A673 (cell line): Measurements from ENCODE around the gene PRPSAP2. TPM values are rescaled to one million over a fixed set of nuclear protein-coding genes. Genes with fewer than 3 reads are reported as not detected.

Source experiments
- BruUV-seq: library from RNA; stranded (reverse); fragments of 400-500 nt; replicated peaks from 2 replicates; lab custom pipeline; 2021; lab: Mats Ljungman, UMichigan
- CTCF ChIA-PET: fragments of 300-600 bp; sonication (Branson Sonifier 250); formaldehyde crosslinking; loops from one replicate; lab custom pipeline; 2022; ENCODE audit warnings: antibody characterized with exemption; lab: Charles Lee
- POLR2A ChIA-PET: fragments of 300-600 bp; sonication (Branson Sonifier 250); formaldehyde crosslinking; loops from one replicate; lab custom pipeline; 2022; ENCODE audit warnings: antibody characterized with exemption; ENCODE audit not compliant: low non-redundant PET; lab: Charles Lee
- DNase-seq: peaks from one replicate; pipeline ENCODE4 v3.0.0-alpha.2; 2015; ENCODE audit warnings: low spot score
- H3K27ac ChIP-seq: fragments of 200-600 bp; sonication (generic); 2 replicates; pipeline ENCODE4 v1.5.1; 2016; ENCODE audit warnings: mixed run types, low read depth, mild to moderate bottlenecking, mixed read lengths, antibody characterized with exemption, low read length; ENCODE audit not compliant: poor library complexity, severe bottlenecking
- H3K27me3 ChIP-seq: fragments of 200-600 bp; sonication (generic); replicated peaks from 2 replicates; pipeline ENCODE4 v1.6.1; 2017; ENCODE audit warnings: mixed run types, low read depth, mild to moderate bottlenecking, mixed read lengths, antibody characterized with exemption, low read length; ENCODE audit not compliant: insufficient read depth, poor library complexity
- H3K36me3 ChIP-seq: fragments of 200-600 bp; sonication (generic); 2 replicates; pipeline ENCODE4 v1.6.1; 2016; ENCODE audit warnings: mixed run types, mild to moderate bottlenecking, mixed read lengths, antibody characterized with exemption, low read length; ENCODE audit not compliant: insufficient read depth, poor library complexity, severe bottlenecking
- H3K4me1 ChIP-seq: fragments of 200-600 bp; sonication (generic); 2 replicates; pipeline ENCODE4 v1.6.1; 2017; ENCODE audit warnings: mixed run types, mild to moderate bottlenecking, mixed read lengths, antibody characterized with exemption, low read length; ENCODE audit not compliant: insufficient read depth, poor library complexity, severe bottlenecking
- H3K4me3 ChIP-seq: fragments of 200-600 bp; sonication (generic); 2 replicates; pipeline ENCODE4 v1.5.1; 2016; ENCODE audit warnings: low read depth, mixed run types, mild to moderate bottlenecking, mixed read lengths, low read length; ENCODE audit not compliant: poor library complexity, severe bottlenecking
- H3K9me3 ChIP-seq: fragments of 200-600 bp; sonication (generic); 2 replicates; pipeline ENCODE4 v1.6.1; 2016; ENCODE audit warnings: mixed run types, low read depth, mild to moderate bottlenecking, mixed read lengths, antibody characterized with exemption, low read length; ENCODE audit not compliant: poor library complexity, severe bottlenecking
- EZH2 ChIP-seq: fragments of 200-600 bp; sonication (generic); IDR thresholded peaks from 2 replicates; pipeline ENCODE4 v1.6.1; 2017; ENCODE audit warnings: borderline replicate concordance, low read depth, mild to moderate bottlenecking, mixed read lengths, antibody characterized with exemption, low read length; ENCODE audit not compliant: poor library complexity, severe bottlenecking
- intact Hi-C: fragments of 100-400 bp; cut with micrococcal nuclease; formaldehyde crosslinking; loops from one replicate; pipeline ENCODE4 v1.10.0; 2022; ENCODE audit not compliant: unreplicated experiment
- total RNA-seq: library from RNA; stranded (reverse); gene quantifications from 2 replicates; pipeline ENCODE4 v1.2.3, GENCODE V29; 2021
- TF ChIP-seq, protein P1 (sequence below): fragments of 300-800, 200-600 bp; sonication (generic); conservative IDR thresholded peaks from 2 replicates; pipeline ENCODE4 v1.5.1; 2017; ENCODE audit warnings: low read depth, mild to moderate bottlenecking, antibody characterized with exemption, low read length, moderate library complexity, mixed read lengths

PRPSAP2 gene
- total RNA-seq, 1 experiment from 2014 or later = 72.1 TPM

- Histone ChIP-seq H3K27me3 (no peaks in the 10 kb centered on the region), H3K9me3 (no peaks in the 10 kb centered on the region), H3K36me3 (peaks cover 11% of the 10 kb centered on the region), H3K27ac (no peak overlapping the region), H3K4me3 (no peak overlapping the region), H3K4me1 (no peaks in the 10 kb centered on the region)
- intact Hi-C loops = no loop called here
- no TSS peak for BruUV-seq
- CTCF ChIA-PET = no interaction called here
- TF ChIP-seq, protein P1, sequence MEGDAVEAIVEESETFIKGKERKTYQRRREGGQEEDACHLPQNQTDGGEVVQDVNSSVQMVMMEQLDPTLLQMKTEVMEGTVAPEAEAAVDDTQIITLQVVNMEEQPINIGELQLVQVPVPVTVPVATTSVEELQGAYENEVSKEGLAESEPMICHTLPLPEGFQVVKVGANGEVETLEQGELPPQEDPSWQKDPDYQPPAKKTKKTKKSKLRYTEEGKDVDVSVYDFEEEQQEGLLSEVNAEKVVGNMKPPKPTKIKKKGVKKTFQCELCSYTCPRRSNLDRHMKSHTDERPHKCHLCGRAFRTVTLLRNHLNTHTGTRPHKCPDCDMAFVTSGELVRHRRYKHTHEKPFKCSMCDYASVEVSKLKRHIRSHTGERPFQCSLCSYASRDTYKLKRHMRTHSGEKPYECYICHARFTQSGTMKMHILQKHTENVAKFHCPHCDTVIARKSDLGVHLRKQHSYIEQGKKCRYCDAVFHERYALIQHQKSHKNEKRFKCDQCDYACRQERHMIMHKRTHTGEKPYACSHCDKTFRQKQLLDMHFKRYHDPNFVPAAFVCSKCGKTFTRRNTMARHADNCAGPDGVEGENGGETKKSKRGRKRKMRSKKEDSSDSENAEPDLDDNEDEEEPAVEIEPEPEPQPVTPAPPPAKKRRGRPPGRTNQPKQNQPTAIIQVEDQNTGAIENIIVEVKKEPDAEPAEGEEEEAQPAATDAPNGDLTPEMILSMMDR = no peak
- no peak for TF ChIP-seq EZH2
- no peak for DNase-seq
- POLR2A ChIA-PET = no interaction called here
Measured at GRCh38 chr17:18904482-18904881, 46.6 kb downstream of the PRPSAP2 start.

DNA sequence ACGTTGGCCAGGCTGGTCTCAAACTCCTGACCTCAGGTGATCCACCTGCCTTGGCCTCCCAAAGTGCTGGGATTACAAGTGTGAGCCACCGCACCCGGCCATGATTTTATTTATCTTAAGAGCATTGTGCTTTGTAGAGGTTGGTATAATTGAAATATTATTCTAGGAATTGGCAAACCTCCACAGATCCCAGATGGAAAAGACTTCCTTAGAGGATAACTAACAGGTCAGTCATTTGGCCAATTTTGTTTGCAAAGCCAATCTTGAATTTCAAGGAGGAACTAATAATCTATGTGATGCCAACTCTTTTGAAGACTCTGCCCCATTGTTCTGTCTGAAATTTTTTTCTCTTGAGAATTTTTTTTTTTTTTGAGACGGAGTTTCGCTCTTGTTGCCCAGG is 47.3 kb downstream of the PRPSAP2 start:
- BruUV-seq = no TSS peak
- H3K4me3 ChIP-seq = no peak overlapping the region
- CTCF ChIA-PET = no interaction called here
- H3K9me3 ChIP-seq = no peaks in the 10 kb centered on the region
- POLR2A ChIA-PET = no interaction called here
- H3K4me1 ChIP-seq = no peaks in the 10 kb centered on the region
- peaks cover 15% of the 10 kb centered on the region for H3K36me3 ChIP-seq
- intact Hi-C loops = no loop called here
- no peak for DNase-seq
- no peak overlapping the region for H3K27ac ChIP-seq
- H3K27me3 ChIP-seq = no peaks in the 10 kb centered on the region
- TF ChIP-seq, protein P1 = no peak
- no peak for TF ChIP-seq EZH2

- TF ChIP-seq, protein P1 = no peak
- no peak for TF ChIP-seq EZH2
- intact Hi-C loops = no loop called here
- Histone ChIP-seq H3K9me3 (no peaks in the 10 kb centered on the region), H3K27me3 (no peaks in the 10 kb centered on the region), H3K36me3 (peaks cover 39% of the 10 kb centered on the region), H3K4me1 (no peaks in the 10 kb centered on the region), H3K27ac (no peak overlapping the region), H3K4me3 (no peak overlapping the region)
- DNase-seq = no peak
- BruUV-seq = no TSS peak
- POLR2A ChIA-PET = no interaction called here
- CTCF ChIA-PET = no interaction called here
Measured at GRCh38 chr17:18910326-18910725, 52.4 kb downstream of the PRPSAP2 start.
